H1 (cell line): ENCODE measurements around the gene BCL2L13. TPM values are rescaled to one million over a fixed set of nuclear protein-coding genes. Genes with fewer than 3 reads are reported as not detected.

Experiments used
- CEBPB ChIP-seq: IDR thresholded peaks from 2 replicates; pipeline ENCODE4 v1.6.1; 2012; ENCODE audit warnings: low read depth, low read length
- SIRT6 ChIP-seq: IDR thresholded peaks from one replicate; pipeline ENCODE4 v1.7.1; 2012; ENCODE audit warnings: low read length, inconsistent platforms
- SP2 ChIP-seq: IDR thresholded peaks from 2 replicates; pipeline ENCODE4 v1.6.1; 2012; ENCODE audit warnings: mild to moderate bottlenecking, low read length, inconsistent platforms
- SUZ12 ChIP-seq: fragments of 200-600 bp; sonication (generic); IDR thresholded peaks from 2 replicates; pipeline ENCODE4 v1.6.1; 2012; ENCODE audit warnings: mild to moderate bottlenecking, inconsistent platforms, low read length, moderate library complexity, mixed read lengths
- TEAD4 ChIP-seq: IDR thresholded peaks from 2 replicates; pipeline ENCODE4 v1.6.1; 2012; ENCODE audit warnings: low read depth, low read length, inconsistent platforms, mixed read lengths
- polyA plus RNA-seq, 7 experiments: library from polyadenylated mRNA; depleted of rRNA in 3 of 7; stranded (reverse) in 5 of 7; unstranded in 2 of 7; fragments of >200 nt in 5 of 7; fragments of 200-250 nt in 2 of 7; gene quantifications; 1 replicate in 5 of 7; 2 replicates in 1 of 7; 4 replicates in 1 of 7; pipeline versions ENCODE4 v1.2.1 to v1.2.3, GENCODE V29; 2011 to 2013; ENCODE audit warnings: missing spikeins in 2 of 7, mixed read lengths in 2 of 7
- total RNA-seq: library from RNA; stranded (reverse); fragmentation: NEBNext Ultra II Directional; extraction: Animal tissue kit (Norgen Biotek cat#: 25700); gene quantifications from 2 replicates; pipeline ENCODE4 v1.2.1, GENCODE V29; 2021

Gene BCL2L13
- total and polyA plus RNA-seq, 2 of the 8 experiments (the other 6 are each of a cell fraction or from before 2014, with no cell fraction given), result 20.7 to 35.0 TPM

DNA sequence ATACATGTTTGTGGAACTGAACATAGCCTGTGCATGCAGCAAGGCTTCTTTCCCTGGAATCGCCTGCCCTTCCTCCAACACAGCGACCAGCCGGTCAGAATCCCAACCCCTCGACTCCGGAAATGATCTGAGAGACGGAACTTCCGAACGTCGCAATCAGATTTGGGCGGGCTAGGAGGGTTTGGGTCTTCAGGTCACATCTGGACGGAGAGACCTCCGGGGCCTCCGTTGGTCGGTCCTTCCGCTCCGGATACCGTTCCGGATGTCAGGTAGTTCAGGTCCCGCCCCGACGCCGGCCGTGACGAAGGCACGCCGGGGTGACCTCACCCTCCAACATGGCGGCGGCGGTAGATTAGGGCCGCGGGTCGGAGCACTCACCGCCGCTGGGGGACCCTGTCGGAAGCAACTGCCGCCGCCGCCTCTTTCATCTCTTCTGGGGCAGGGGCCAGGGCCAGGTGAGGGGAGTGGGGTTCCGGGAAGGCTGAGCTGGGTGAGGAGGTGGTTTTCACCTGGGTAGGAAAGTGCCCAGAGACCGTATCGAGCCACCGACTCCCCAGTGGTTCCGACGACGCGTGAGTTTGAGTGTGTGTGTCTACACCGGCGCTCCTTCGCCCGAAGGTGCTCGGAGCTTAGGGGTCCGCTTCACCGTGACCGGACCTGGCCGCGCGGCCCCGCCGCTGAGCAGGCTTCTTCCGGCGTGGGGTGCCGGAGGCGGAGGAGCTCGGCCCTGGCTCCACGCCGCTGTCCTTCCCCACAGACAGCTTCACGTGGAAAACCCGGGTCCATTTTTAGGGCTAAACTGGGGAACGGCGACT, at the start of gene BCL2L13 (continued):
- TF ChIP-seq TEAD4, result no peak
- no peak for TF ChIP-seq SIRT6
- peak; percentile 47; the same call in 1 of the 2 replicates for TF ChIP-seq CEBPB
- TF ChIP-seq SP2, result no peak
- no peak for TF ChIP-seq SUZ12
